GM12878 (cell line): Measurements from ENCODE around the gene SMIM38.

Source experiments
- CTCF ChIP-seq, 3 experiments: IDR thresholded peaks in 2 of 3; conservative IDR thresholded peaks in 1 of 3; 2 replicates each; pipeline ENCODE4 v1.5.1; 2011; ENCODE audit warnings: low read depth in 3 of 3, low read length in 3 of 3, mild to moderate bottlenecking in 3 of 3, control low read depth in 2 of 3, moderate library complexity in 2 of 3, inconsistent platforms in 1 of 3, mixed read lengths in 1 of 3; ENCODE audit not compliant: control insufficient read depth in 2 of 3, insufficient read depth in 1 of 3; ENCODE audit errors: extremely low read depth in 1 of 3
- MYC ChIP-seq: IDR thresholded peaks from 2 replicates; pipeline ENCODE4 v1.6.1; 2011; ENCODE audit warnings: mild to moderate bottlenecking, low read length, moderate library complexity, inconsistent platforms; ENCODE audit not compliant: insufficient read depth, insufficient replicate concordance, insufficient read length, severe bottlenecking

GRCh38 chr11:69183613-69184012 lies 27.9 kb downstream of the SMIM38 start:
- no peak for TF ChIP-seq CTCF (IDR thresholded peaks at IDR 0.05 in 2 of 3, conservative IDR thresholded peaks at IDR 0.05 in 1 of 3; ENCODE audit: control insufficient read depth in 2 of 3, extremely low read depth in 1 of 3, insufficient read depth in 1 of 3, low read depth in 3 of 3, low read length in 3 of 3)
- TF ChIP-seq MYC = no peak
